Activated CD4-positive, alpha-beta T cell treated with anti-CD3 and anti-CD28 coated beads for 24 hours (primary cell): ENCODE data around the gene APLP2.
"Not testable (repeated sequence)": the region's sequence is repeated elsewhere in the genome, so short reads cannot be mapped to it uniquely, and the experiment has no call there.

Source experiments
- DNase-seq, 2 donors: peaks; one replicate each; pipeline ENCODE4 v3.0.0-alpha.2; 2020; ENCODE audit warnings: low read depth in 2 of 2

Gene APLP2

DNA sequence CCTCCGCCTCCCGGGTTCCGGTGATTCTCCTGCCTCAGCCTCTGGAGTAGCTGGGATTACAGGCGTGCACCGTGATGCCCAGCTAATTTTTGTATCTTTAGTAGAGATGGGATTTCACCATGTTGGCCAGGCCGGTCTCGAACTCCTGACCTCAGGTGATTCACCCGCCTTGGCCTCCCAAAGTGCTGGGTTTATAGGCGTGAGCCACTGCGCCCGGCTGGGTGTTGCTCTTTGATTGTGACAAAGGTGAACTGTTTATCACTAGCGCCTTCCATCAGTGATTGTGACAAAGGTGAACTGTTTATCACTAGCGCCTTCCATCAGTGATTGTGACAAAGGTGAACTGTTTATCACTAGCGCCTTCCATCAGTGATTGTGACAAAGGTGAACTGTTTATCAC lies 123.9 kb downstream of the APLP2 start:
- not testable (repeated sequence) for DNase-seq
